Brain pericyte (primary cell): Measurements from ENCODE around the gene BCL10.
A peak's percentile ranks its signal among the peaks of the same experiment; 100 is the strongest.

ENCODE experiments used
- DNase-seq: peaks from one replicate; pipeline ENCODE4 v3.0.0-alpha.2; 2012; ENCODE audit warnings: low read depth, low spot score

Gene BCL10

DNA sequence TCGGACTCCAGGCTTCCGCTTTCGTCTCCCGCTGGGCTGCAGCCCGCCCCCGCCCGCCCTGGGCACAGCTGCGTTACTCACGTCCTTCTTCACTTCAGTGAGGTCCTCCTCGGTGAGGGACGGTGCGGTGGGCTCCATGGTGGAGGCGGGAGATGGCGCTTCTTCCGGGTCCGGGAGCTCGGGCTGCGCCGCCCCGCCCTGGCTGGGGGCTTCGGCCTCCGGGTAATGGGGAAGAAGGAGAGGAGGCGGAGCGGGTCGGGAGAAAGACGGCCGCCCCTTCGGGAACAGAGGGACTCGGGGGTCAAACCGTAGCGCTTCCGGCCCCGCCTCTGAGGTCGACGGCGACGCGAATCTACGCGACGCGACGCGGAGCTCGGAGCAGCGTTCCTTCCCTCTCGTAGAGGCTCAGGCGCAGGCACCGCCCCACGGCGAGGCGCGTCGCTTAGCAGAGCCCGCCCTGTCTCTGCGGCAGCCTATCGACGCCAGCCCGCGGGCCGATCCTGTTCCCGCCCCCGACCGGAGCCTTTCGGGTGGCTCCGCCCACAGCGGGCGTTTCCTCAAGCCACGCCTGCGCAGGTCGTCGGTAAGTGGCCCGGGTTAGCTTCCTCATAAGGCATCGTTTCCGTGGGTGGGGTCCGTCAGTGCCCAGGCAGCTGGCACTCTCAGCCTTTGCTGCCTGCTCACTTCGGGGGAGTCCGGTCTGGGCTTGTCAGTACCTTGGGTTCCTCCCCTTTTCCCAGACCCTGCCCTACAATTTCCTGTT is at the start of gene BCL10:
Gene BCL10, minus strand, starts transcription at position 418 of the 763 bp plus-strand sequence. Its CDS starts 280 bp downstream, at position 138.
- DNase-seq: peak; percentile 93

GRCh38 chr1:85325920-85326319 is 49.5 kb upstream of the BCL10 start:
- DNase-seq: no peak

DNA sequence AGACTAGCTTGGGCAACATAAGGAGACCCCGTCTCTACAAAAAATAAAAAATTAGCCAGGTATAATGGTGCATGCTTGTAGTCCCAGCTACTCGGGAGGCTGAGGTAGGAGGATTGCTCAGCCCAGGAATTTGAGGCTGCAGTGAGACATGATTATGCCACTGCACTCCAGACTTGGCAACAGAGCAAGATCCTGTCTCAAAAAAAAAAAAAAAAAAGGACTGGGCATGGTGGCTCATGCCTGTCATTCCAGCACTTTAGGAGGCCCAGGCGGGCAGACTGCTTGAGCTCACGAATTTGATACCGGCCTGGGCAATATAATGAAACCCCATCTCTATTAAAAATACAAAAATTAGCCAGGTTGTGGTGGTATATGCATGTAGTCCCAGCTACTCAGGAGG is 47.3 kb upstream of the BCL10 start:
- no peak for DNase-seq

DNA sequence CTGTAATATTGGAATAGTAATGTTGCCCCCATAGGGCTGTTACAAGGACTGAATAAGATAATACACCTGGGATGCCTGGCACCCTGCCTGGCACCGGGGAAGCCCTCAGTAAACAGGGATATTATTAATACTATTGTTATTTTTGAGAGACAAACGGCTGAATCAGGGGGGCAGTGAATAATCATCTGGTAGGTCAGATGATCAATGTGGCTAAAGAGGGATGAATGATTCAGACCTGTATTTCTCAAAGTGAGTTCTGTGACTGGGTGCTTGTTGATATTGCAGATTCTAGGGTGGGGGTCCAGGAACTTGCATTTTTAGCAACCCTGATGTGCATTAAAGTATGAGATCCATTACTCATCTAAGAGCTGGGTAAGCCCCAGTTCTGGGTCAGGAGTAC is 46.2 kb upstream of the BCL10 start:
- no peak for DNase-seq

- DNase-seq: no peak
Measured at GRCh38 chr1:85321237-85321964, 45.0 kb upstream of the BCL10 start.

DNA sequence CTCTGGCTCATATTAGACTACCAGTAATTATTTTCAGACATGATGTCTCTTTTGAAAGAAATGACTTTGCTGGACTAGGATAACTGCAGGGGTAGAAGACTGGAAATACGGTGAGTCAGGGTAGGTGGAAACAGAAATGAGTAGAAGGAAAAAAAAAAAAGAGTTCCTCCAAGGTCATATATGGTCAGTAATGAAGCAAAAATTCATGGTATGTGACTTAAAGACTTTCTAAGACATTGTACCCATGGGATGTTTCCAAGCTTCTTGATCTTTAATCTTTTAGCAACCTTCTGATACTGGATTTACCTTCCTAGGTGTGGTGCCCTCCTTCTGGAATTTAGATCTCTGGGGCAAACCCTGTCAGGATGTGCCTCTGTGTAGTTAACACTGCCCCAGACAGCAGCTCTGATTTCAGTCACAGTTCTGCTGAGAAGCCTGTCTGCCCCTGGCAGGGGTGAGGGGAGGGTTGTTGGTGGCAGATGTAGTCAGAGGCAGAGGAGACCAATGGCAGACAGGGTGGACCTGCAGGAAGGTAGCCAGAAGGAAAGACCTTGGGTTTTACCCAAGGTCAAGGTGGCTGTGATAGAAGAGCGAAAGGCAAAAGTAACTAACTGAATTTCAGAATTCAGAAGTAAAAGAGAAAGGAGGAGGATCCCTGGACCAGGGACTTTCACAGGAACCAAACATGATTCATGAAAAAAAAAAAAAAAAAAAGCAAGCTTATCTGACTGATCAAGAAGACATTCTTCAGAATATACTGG is 44.1 kb upstream of the BCL10 start:
- no peak for DNase-seq

DNA sequence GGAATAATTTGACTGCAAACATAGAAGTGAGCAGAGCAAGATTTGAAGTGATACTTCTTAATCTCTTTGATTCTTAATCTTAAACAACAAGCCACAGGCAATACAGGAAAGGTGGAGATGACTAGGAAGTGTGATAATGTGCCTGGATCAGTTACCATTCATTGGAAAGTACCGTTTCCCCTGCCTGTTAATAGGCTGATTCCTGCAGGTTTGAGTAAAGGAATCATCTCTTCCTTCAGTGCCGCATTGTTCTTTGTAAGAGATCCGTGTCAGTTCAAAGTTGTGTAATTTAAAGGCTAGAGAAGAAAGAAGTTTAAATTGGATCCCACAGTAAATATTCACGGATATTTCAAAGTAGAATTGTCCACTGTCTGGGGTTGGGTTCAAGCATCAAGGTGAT is 43.5 kb upstream of the BCL10 start:
- DNase-seq: no peak

DNA sequence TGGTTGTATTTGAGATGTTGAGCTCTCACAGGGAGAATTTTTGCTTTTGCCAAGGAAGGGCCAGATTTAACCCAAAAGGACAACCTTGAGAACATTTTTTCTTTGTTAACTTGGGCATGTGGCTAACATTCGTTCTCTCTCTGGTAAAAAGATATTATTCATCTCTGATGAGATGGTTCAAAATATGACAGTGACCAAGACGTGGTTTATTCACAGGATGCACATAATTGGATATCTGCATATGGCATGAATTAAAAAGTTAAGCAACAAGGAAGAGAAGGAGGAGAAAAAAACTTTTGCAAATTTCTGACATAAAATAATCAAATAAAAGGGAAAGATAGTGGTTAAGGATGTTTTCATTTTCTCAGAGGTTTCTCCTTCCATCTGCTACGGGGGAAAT is 43.1 kb upstream of the BCL10 start:
- no peak for DNase-seq

DNA sequence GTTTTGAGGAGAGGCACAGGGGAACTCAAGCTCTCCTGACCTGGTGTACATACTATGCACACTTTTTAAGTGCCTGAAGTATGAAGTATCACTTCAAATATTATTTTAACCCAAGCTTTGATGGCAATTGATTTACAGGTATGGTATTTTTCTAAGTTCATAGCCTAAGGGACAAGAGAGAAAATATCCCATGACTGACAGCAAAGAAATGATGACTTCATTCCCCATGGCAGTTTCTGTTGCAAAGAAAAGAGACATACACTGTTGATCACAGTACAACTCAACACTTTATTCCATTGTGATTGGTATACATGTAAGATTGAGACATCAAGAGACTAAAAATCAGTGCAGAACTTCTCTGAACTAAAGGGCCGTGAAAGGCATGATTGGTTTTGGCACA is 41.8 kb upstream of the BCL10 start:
- DNase-seq: no peak

GRCh38 chr1:85317560-85317959 is 41.1 kb upstream of the BCL10 start:
- no peak for DNase-seq

DNA sequence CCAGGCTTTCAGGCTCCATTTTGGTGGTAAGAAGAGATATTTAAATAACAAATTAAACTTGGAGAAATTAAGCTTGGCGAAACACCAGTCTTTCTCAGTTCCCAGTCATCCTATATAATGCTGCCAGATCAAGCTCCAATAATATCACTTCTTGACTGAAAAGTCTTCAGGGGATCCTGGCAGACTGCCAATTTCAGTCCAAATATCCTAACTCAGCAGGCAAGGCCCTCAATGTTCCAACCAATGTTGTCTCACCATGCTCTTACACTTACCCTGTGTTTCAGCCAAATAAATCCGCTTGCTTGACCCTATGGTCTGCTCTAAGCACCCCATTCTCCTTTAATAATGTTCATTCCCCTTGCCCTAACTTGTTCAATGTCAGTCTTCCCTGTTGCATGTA is 39.9 kb upstream of the BCL10 start:
- no peak for DNase-seq

DNA sequence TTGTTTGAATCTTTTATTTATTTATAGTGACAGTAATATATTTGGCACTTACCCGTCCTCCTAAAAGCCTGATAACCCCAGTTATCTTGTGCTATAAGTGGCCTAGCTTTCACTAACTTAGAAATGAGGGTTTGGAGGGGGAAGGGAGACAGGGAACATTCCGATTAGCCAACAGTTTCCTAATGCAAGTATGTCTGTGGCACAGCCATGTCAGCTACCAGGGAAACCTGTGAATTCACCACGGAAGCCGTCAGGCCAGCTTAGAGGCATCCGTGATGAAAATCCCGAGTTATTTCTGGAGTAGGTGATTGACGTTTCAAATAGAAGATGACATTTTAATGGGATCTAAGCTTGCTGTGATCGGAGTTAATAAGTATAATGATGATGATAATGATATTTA is 39.4 kb upstream of the BCL10 start:
- DNase-seq: no peak

DNA sequence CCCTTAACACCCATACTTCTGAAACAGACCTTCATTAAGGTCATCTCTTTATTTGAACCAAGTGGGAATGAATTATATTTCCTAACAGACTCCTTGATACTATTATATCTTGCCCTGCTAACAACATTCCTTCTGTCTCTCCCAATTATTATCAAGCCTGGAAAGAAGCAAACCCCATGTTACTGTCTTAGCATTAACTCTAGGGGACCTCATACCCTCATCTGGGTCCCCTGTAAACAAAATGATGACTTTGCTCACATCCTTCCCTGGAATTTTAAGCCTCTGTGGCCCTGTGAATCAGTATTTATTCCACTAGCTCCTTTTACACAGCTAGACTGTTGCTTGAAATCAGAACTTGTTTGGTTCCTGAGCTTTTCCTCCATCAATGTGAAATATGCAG is 38.3 kb upstream of the BCL10 start:
- DNase-seq: no peak

DNA sequence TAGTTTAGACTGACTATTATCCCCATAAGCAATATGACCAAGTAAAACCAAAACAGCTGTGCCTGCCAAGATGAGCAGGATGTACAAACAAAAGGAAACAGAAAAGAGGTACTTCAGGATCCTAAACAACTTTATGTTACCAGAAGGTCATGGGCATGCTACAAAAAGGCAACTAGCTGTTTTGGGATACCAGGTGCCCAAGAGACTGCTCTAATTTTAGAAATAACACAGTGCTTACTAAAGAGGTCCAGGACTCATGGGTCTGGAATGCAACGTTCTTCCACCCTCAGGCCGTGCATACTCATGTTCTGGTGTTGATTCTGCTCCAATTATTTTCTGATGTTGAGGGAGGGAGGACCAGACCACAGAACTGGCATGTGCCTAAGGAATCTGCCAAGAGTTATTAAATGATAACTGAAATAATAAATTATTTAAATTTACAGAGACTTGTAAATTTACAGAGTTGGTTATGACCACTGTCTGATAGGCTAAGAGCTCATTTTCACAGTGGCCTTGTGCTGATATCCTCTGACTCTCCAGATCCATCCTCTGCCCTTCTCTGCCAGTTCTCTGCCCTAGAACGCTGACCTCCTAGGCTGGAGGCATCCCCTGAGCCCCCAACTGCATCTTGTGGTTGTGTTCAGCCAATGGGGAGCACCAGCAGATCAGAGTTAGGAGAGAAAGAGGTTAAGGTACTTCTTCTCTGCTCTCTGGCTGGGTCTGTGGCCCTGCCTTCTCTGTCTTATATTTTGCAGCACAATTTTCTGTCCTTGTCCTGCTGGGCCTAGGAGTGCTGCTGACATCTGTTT is 37.7 kb upstream of the BCL10 start:
- no peak for DNase-seq

DNA sequence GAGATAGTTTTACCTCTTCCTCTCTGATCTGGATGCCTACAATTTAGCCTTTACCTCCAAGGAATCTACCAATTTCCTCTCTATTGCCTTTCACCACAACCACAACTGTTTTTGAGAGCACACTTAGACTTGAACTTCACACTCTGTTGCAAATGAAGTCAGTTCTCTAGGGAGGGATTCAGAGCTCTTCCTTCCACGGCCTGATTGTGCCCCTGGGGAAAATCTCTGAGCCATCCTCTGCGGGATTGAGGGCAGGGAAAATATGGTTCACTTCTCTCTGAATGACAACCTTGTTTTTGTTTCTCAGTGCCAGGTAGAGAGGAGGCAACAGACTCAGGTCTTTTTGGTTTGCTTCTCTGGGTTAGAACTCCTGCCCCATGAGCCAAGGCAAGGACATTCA is 35.4 kb upstream of the BCL10 start:
- no peak for DNase-seq

DNA sequence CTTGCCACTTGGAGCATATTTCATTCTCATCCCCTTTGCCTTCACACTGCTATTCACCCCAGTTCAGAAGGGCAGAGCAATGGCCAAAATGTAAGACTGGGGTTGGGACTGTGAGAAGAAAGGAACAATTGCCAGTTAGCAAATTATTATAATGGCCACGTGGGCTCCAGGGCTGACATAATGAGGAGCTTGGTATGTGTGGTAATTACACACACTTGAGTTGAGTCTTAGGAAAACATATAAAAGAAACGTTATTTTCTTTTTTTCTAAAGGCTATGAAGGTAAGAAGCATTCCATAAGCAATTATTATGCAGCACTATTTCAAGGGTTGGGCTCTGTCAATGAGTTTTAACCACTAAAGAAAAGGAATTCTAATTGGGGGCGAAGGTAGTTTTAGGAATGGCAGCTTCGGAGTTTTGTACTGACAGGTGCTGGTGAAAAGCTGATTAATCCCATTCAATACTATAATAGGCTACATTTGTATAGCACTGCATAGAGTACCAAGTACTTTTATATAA is 32.5 kb upstream of the BCL10 start:
- no peak for DNase-seq

DNA sequence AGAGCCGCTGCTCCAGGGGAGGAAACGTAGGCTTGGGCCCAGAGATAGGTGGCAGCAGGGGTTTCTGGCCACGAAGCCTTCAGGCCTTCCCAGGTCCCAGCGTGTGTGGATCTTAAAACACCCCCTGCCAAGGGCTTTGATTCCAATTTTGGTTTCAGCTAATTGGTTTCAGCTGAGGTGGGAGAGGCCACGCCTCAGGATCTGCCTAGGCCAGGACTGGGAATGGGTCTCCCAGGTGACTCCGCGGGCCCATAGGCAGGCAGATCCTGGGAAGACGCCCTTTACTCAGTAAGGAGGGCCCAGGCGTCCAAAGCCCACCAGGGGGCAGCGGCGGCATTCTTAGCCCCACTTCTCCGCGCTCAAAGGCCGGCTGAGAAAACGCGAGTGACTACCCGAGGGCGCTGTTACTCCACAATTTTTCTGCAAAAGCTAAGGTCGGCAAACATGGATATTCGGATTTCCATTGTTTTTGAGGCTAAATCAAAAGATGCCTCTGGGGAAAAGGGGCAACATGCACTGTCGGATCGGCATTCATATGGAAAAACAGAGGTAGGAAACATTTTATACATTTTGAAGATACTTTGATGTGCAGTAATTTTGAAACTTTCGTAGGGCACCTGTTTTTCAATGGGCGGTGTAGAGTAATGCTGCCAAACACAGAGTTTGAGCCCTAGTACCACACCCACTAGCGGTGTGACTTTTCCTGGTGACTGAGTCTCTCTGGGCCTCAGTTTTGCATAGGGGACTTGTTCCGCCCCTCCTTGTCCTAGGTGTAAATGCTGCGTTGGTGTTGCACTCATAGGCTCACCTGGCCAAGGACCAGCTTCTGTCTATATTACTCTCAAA is 31.8 kb upstream of the BCL10 start:
- DNase-seq: peak; percentile 56

GRCh38 chr1:85306236-85306635 is 29.8 kb upstream of the BCL10 start:
- no peak for DNase-seq

- no peak for DNase-seq
Measured at GRCh38 chr1:85303440-85304162, 27.2 kb upstream of the BCL10 start.

- DNase-seq: no peak
Measured at GRCh38 chr1:85300140-85300539, 23.7 kb upstream of the BCL10 start.
